Germinal center (tissue), 1 donor: ENCODE results near the gene AATK.

Experiments
- DNase-seq: peaks from one replicate; pipeline ENCODE4 v3.0.0; 2012; ENCODE audit warnings: mixed read lengths, low spot score

Gene AATK

GRCh38 chr17:81195941-81196495, 30.0 kb upstream of the AATK start:
- no peak for DNase-seq

GRCh38 chr17:81194941-81195901, 29.2 kb upstream of the AATK start:
- DNase-seq = no peak

GRCh38 chr17:81194225-81194760, 28.3 kb upstream of the AATK start:
- DNase-seq = no peak

- no peak for DNase-seq
Measured at GRCh38 chr17:81193470-81194224, 27.6 kb upstream of the AATK start.

- no peak for DNase-seq
Measured at GRCh38 chr17:81193051-81193410, 27.0 kb upstream of the AATK start.

GRCh38 chr17:81192386-81193050, 26.5 kb upstream of the AATK start:
- DNase-seq = no peak

- no peak for DNase-seq
Measured at GRCh38 chr17:81191646-81192045, 25.6 kb upstream of the AATK start.

- DNase-seq = no peak
Measured at GRCh38 chr17:81191116-81191515, 25.1 kb upstream of the AATK start.

GRCh38 chr17:81190591-81190990, 24.6 kb upstream of the AATK start:
- no peak for DNase-seq

- DNase-seq = no peak
Measured at GRCh38 chr17:81189670-81190530, 23.9 kb upstream of the AATK start.

- no peak for DNase-seq
Measured at GRCh38 chr17:81189016-81189415, 23.0 kb upstream of the AATK start.

- DNase-seq = no peak
Measured at GRCh38 chr17:81188491-81188840, 22.4 kb upstream of the AATK start.

GRCh38 chr17:81187586-81188490, 21.8 kb upstream of the AATK start:
- no peak for DNase-seq

GRCh38 chr17:81187120-81187519, 21.1 kb upstream of the AATK start:
- DNase-seq = no peak

- no peak for DNase-seq
Measured at GRCh38 chr17:81186203-81186602, 20.2 kb upstream of the AATK start.

GRCh38 chr17:81184555-81184954, 18.5 kb upstream of the AATK start:
- DNase-seq = no peak

GRCh38 chr17:81183807-81184206, 17.8 kb upstream of the AATK start:
- DNase-seq = no peak

GRCh38 chr17:81183316-81183715, 17.3 kb upstream of the AATK start:
- DNase-seq = no peak

- DNase-seq = no peak
Measured at GRCh38 chr17:81182596-81182995, 16.6 kb upstream of the AATK start.

- DNase-seq = no peak
Measured at GRCh38 chr17:81181811-81182185, 15.8 kb upstream of the AATK start.
